ENCODE measurements around the gene CACNA2D1.
"Not testable (repeated sequence)": the region's sequence is repeated elsewhere in the genome, so short reads cannot be mapped to it uniquely, and the experiment has no call there.

The CACNA2D1 gene

DNA sequence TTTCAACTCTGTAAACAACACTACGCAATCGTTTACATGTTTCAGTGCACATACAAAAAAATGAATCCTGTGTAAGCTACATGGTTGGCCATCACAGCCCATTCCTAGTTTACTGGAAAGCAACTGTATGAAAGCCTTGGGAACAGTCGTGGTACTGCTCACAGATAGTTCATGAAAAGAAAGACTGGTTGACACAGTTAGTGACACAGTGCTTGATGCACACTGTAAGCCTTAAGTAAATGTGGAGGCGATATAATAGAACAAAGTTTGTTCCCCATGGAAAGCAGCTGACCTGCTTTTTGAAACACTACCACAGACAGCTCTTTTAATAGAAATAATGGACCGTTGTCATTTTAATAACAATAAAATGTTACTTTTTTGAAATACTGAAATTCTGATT lies 5.1 kb downstream of the CACNA2D1 start:
- no peak for DNase-seq (ENCODE audit: low read depth)
- H3K4me3 ChIP-seq (ENCODE audit: low read depth, low read length), result no peak overlapping the region

DNA sequence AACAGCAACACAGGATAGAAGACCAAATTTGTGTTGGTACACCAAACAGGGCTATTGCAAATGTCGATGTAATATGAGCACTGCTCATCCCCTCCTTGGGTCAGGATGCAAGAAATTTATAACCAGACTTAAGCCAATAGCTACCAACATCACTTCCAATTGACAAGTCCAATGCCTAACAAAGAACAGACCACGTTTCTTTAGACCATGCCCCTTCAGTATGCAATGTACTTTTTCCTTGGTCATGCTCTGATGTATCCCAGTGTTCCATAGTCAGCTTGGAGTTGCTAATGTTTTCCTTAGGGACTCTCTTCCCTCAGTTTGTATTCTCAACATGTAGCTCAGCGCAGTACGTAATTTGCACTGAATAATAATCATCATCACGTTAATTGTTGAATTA lies 7.8 kb downstream of the CACNA2D1 start:
- DNase-seq (ENCODE audit: low read depth), result no peak
- no peak overlapping the region for H3K4me3 ChIP-seq (ENCODE audit: low read depth, low read length)

DNA sequence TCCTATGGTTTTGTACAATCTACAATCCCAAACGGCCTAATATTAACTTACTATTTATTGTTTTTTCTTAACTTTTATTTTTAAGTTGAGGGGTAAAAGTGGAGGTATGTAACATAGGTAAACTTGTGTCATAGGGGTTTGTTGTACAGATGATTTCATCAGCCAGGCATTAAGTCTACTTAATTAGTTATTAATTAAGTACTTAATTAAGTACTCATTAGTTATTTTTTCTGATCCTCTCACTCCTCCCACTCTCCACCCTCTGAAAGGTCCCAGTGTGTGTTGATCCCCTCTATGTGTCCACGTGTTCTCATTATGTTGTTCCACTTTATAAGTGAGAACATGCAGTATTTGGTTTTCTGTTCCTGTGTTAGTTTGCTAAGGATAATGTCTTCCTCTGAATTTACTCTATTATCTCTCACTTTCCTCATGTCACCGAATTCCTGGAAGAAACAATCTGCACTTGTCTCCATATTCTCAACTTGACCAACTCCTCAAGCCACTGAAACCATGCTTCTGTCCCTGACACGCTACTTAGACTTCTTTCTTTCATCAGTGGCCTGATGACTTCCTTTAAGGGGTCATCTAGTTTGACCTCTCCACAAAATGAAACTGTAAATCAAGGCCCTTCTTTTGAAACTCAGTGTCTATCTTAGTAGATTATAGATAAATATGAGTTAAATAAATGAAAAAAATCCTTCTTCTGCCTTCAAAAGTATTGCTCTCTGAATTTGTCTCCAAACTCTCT lies 9.1 kb downstream of the CACNA2D1 start:
- no peak for DNase-seq (ENCODE audit: low read depth)
- H3K4me3 ChIP-seq (ENCODE audit: low read depth, low read length), result no peak overlapping the region

- DNase-seq (ENCODE audit: low read depth), result no peak
- no peak overlapping the region for H3K4me3 ChIP-seq (ENCODE audit: low read depth, low read length)
These were observed 10.1 kb downstream of the CACNA2D1 start for GRCh38 chr7:82433507-82433906.

GRCh38 chr7:82432743-82433142 lies 10.8 kb downstream of the CACNA2D1 start:
- not testable (repeated sequence) for H3K4me3 ChIP-seq (ENCODE audit: low read depth, low read length); DNase-seq (ENCODE audit: low read depth)

DNA sequence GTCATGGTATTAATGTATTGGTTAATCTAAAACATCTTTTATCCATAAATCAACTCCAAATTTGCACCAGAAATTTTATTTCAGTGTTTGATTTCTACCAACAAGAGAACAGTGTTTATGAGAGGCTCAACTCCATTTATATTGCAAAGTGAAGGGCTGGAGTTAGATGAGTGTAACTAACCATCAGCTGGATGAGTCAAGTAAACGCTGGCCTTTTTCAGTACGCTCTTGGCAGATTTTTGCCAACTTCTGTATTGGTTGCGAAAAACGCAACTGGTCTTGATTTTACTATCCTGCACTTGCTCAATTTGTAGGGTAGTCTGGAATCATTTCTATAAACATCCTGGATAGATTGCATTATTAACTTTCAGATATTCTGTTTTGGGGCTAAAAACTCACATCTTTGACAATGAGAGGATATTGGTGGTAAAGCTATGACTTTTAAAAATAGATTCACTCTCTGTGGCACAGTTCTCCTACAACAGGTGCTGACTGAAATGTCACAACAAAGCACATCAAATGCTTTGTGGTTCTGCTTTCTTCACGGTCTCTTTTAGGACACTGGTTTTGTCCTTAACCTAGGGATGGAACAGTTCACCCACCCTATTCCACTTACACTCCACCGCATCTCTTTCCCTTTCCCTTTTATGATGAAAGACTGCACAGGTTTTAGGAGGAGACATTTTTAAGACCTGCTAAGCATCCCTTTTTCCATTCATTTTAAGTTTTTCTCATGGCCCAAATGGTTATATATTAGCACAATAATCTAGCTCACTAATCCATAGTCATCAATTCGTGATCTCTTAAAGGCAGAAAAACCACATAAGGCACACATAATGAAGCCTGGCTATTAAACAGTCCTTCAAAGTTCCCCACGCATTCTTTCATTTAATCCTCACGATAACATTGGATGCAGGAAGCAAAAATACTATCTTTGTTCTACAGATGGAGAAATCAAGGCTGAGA lies 12.8 kb downstream of the CACNA2D1 start:
- no peak for DNase-seq (ENCODE audit: low read depth)
- H3K4me3 ChIP-seq (ENCODE audit: low read depth, low read length), result no peak overlapping the region

DNA sequence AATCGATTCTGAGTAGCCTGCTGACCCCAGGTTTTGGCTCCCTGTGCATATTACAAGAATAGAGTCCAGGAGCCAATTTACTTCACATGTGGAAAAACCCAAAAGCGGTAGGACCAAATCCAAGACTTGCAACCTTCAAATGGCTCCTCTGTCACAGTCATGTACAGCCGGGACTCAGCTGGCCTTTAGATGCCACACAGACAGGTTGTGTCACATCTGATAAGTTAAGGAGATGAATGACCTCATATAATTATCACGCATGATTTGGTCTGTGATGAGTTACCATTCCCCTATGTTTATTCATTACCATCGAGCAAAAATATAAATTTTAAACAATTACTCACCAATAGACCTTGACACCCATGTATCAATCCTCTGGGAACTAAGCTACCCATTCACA lies 14.2 kb downstream of the CACNA2D1 start:
- no peak for DNase-seq (ENCODE audit: low read depth)
- no peak overlapping the region for H3K4me3 ChIP-seq (ENCODE audit: low read depth, low read length)

- H3K4me3 ChIP-seq (ENCODE audit: low read depth, low read length), result no peak overlapping the region
- DNase-seq (ENCODE audit: low read depth), result peak; percentile 33
These were observed 15.2 kb downstream of the CACNA2D1 start for GRCh38 chr7:82428186-82428961.

DNA sequence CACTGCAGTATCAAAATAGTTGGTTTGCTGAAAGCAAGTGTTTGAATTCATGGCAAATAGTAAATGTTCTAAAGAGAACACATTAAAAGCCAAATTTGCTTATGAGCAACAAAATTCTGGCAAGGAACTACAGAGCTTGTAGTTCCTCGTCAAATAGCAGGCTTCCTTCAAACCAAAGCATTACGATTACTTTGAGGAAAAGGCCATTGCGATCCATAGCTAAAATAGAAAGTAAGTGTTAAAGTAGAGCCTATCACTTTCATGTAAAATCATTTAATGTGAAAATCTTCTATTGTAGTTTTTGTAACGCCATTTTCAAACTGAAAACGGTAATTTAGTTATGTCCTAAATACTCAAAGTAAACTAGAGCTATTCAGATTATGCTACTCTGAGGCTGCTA lies 20.1 kb downstream of the CACNA2D1 start:
- no peak overlapping the region for H3K4me3 ChIP-seq (ENCODE audit: low read depth, low read length)
- DNase-seq (ENCODE audit: low read depth), result no peak

- no peak overlapping the region for H3K4me3 ChIP-seq (ENCODE audit: low read depth, low read length)
- DNase-seq (ENCODE audit: low read depth), result no peak
These were observed 24.4 kb downstream of the CACNA2D1 start for GRCh38 chr7:82419200-82419599.

DNA sequence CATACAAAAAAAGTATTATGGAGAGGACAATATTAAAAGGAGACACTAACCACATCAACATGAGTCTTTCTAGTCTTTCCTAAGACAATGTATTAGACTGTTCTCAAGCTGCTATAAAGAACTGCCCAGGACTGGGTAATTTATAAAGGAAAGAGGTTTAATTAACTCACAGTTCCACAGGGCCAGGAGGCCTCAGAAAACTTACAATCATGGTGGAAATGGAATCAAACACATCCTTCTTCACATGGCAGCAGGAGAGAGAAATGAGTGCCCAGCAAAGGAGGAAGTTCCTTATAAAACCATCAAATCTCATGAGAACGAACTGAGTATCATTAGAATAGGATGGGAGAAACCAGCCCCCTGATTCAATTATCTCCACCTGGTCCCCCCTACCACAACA lies 25.7 kb downstream of the CACNA2D1 start:
- DNase-seq (ENCODE audit: low read depth), result no peak

DNA sequence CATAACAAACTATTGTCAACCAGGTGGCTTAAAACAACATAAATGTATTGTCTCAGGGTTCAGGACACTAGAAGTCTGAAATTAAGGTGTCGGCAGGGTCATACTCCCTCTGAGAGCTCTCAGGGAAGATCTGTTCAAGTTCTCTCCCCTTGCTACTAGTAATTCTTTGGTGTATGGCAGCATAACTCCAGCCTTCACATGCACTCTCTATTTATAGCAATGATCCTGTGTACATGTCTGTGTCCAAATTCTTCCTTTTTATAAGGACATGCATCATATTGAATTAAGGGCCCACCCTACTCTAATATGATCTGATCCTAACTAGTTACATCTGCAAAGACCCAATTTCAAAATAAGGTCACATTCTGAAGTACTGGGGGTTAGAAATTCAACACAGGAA lies 27.2 kb downstream of the CACNA2D1 start:
- H3K4me3 ChIP-seq (ENCODE audit: low read depth, low read length), result no peak overlapping the region
- no peak for DNase-seq (ENCODE audit: low read depth)

More for the DNA sequence above, 25.7 kb downstream of the CACNA2D1 start:
- H3K4me3 ChIP-seq (ENCODE audit: low read depth, low read length), result no peak overlapping the region

DNA sequence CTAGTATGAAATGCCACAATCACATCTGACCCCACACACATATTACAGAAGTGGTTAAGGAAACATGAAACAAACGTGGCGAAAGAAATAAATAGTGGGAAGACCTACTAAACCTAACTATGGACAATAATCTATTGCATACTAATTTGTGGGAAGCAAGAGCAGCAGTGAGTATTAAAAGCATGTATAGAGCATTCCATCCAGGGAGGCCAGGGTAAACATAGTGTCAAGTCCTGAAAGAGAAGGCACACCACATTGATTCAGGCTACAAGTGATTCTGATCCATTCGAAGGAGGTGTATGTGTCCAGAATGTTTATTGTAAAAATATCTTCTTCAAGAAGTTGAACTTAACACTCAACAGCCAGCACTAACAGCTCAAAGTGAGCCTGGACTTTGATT lies 29.2 kb downstream of the CACNA2D1 start:
- no peak for DNase-seq (ENCODE audit: low read depth)

GRCh38 chr7:82413237-82413636 lies 30.3 kb downstream of the CACNA2D1 start:
- DNase-seq (ENCODE audit: low read depth), result no peak
- no peak overlapping the region for H3K4me3 ChIP-seq (ENCODE audit: low read depth, low read length)

More for the DNA sequence above, 29.2 kb downstream of the CACNA2D1 start:
- no peak overlapping the region for H3K4me3 ChIP-seq (ENCODE audit: low read depth, low read length)

GRCh38 chr7:82411732-82412131 lies 31.8 kb downstream of the CACNA2D1 start:
- DNase-seq (ENCODE audit: low read depth), result no peak
- H3K4me3 ChIP-seq (ENCODE audit: low read depth, low read length), result no peak overlapping the region

GRCh38 chr7:82410461-82410860 lies 33.1 kb downstream of the CACNA2D1 start:
- no peak for DNase-seq (ENCODE audit: low read depth)
- no peak overlapping the region for H3K4me3 ChIP-seq (ENCODE audit: low read depth, low read length)

- no peak overlapping the region for H3K4me3 ChIP-seq (ENCODE audit: low read depth, low read length)
- no peak for DNase-seq (ENCODE audit: low read depth)
These were observed 36.6 kb downstream of the CACNA2D1 start for GRCh38 chr7:82406937-82407336.

DNA sequence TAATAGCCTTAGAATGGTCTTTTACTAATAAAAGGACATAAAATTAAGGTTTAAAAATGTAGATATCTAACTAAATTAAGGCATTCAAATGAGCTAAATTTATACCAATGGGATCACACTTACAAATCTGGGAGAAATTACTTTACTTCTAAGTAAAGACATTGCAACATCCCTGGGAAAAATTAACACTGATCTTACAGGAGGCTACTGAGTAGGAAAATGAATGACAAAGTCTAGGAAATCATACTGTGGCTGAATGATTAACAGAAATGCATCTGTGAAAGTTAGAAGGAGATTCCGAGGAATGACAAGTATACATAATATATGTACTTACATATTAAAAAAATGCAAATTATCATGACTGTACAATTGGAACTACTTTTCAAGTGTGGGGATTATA lies 38.3 kb downstream of the CACNA2D1 start:
- DNase-seq (ENCODE audit: low read depth), result no peak
- H3K4me3 ChIP-seq (ENCODE audit: low read depth, low read length), result no peak overlapping the region

DNA sequence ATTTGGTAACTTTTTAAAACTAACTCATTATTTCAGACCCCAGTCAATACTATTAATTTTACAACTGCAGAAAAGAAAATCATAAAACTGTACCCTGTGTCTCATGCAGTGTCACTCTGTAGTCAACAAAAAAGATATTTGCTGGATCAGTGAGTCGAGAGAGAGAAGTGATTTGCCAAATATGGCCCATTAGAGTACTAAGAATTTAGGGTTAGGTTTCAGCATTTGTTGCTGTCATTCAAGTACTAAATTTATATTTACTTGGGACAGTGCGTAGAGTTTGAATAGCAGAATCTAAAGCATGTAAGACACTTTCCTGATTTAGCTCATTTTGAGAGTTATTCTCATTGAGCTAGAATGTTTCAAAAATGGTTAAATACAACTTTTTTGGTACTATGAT lies 38.9 kb downstream of the CACNA2D1 start:
- no peak overlapping the region for H3K4me3 ChIP-seq (ENCODE audit: low read depth, low read length)
- DNase-seq (ENCODE audit: low read depth), result no peak

- H3K4me3 ChIP-seq (ENCODE audit: low read depth, low read length), result no peak overlapping the region
- DNase-seq (ENCODE audit: low read depth), result no peak
These were observed 39.5 kb downstream of the CACNA2D1 start for GRCh38 chr7:82404094-82404493.
